Osteocyte (in vitro differentiated cells): Measurements from ENCODE around the gene TNNC1. TPM values are rescaled to one million over a fixed set of nuclear protein-coding genes. Genes with fewer than 3 reads are reported as not detected.

Experiments used
- DNase-seq: peaks from one replicate; pipeline ENCODE4 v3.0.0; 2021; ENCODE audit warnings: mixed read lengths; ENCODE audit not compliant: unreplicated experiment; ENCODE audit errors: extremely low spot score
- H3K27ac Mint-ChIP-seq: one replicate; pipeline ENCODE4 v1.8.0; 2021; ENCODE audit warnings: mild to moderate bottlenecking, mixed read lengths; ENCODE audit not compliant: unreplicated experiment
- H3K27me3 Mint-ChIP-seq: one replicate; pipeline ENCODE4 v1.8.0; 2021; ENCODE audit warnings: mixed read lengths; ENCODE audit not compliant: unreplicated experiment
- H3K36me3 Mint-ChIP-seq: one replicate; pipeline ENCODE4 v1.8.0; 2021; ENCODE audit warnings: mixed read lengths; ENCODE audit not compliant: unreplicated experiment
- H3K4me1 Mint-ChIP-seq: one replicate; pipeline ENCODE4 v1.8.0; 2021; ENCODE audit warnings: mixed read lengths; ENCODE audit not compliant: unreplicated experiment
- H3K4me3 Mint-ChIP-seq: one replicate; pipeline ENCODE4 v1.8.0; 2021; ENCODE audit warnings: mild to moderate bottlenecking, moderate library complexity, mixed read lengths; ENCODE audit not compliant: unreplicated experiment
- H3K9me3 Mint-ChIP-seq: one replicate; pipeline ENCODE4 v1.8.0; 2021; ENCODE audit warnings: mixed read lengths; ENCODE audit not compliant: unreplicated experiment
- CTCF ChIP-seq: fragments of 200-600 bp; sonication (generic); IDR thresholded peaks from 2 replicates; pipeline ENCODE4 v1.5.0; 2021; ENCODE audit warnings: antibody characterized with exemption, mild to moderate bottlenecking, moderate library complexity
- long read RNA-seq: library from polyadenylated mRNA; unstranded; transcript quantifications from one replicate; pipeline ENCODE4 v2.0.0, GENCODE V29; 2021
- total RNA-seq: library from RNA; stranded (reverse); gene quantifications from 2 replicates; pipeline ENCODE4 v1.2.1, GENCODE V29; 2021

The TNNC1 gene
- total RNA-seq, result 0.60 TPM in 1 of 2 replicates, not detected in the other
- long read RNA-seq, result 0 reads

- Mint-ChIP-seq H3K9me3 (no peaks in the 10 kb centered on the region), H3K27ac (peak within 1 kb of the TSS; percentile 74), H3K4me3 (peak within 1 kb of the TSS; percentile 98), H3K36me3 (peaks cover 10% of the 10 kb centered on the region), H3K4me1 (peaks cover 28% of the 10 kb centered on the region), H3K27me3 (no peaks in the 10 kb centered on the region)
- TF ChIP-seq CTCF, result no peak
- no peak for DNase-seq
These were observed at the start of gene TNNC1 for GRCh38 chr3:52453496-52454249. Gene TNNC1, minus strand, starts transcription at chr3:52454041. Its CDS starts 26 bp downstream, at chr3:52454015.

GRCh38 chr3:52502808-52503350, 49.0 kb upstream of the TNNC1 start:
- DNase-seq, result no peak
- H3K36me3 Mint-ChIP-seq, result no peaks in the 10 kb centered on the region

GRCh38 chr3:52502001-52502400, 48.2 kb upstream of the TNNC1 start:
- peaks cover 2% of the 10 kb centered on the region for H3K4me1 Mint-ChIP-seq
- no peak for DNase-seq
- no peak for TF ChIP-seq CTCF
- H3K36me3 Mint-ChIP-seq, result no peaks in the 10 kb centered on the region
- no peak overlapping the region for H3K4me3 Mint-ChIP-seq
- H3K27ac Mint-ChIP-seq, result no peak overlapping the region
- H3K9me3 Mint-ChIP-seq, result no peaks in the 10 kb centered on the region
- H3K27me3 Mint-ChIP-seq, result no peaks in the 10 kb centered on the region

More at GRCh38 chr3:52502808-52503350, 49.0 kb upstream of the TNNC1 start:
- no peaks in the 10 kb centered on the region for H3K27me3 Mint-ChIP-seq
- TF ChIP-seq CTCF, result no peak
- no peak overlapping the region for H3K4me3 Mint-ChIP-seq
- H3K4me1 Mint-ChIP-seq, result peaks cover 7% of the 10 kb centered on the region
- H3K9me3 Mint-ChIP-seq, result no peaks in the 10 kb centered on the region
- no peak overlapping the region for H3K27ac Mint-ChIP-seq

- no peaks in the 10 kb centered on the region for H3K27me3 Mint-ChIP-seq
- H3K9me3 Mint-ChIP-seq, result no peaks in the 10 kb centered on the region
- H3K4me3 Mint-ChIP-seq, result no peak overlapping the region
- DNase-seq, result no peak
- H3K27ac Mint-ChIP-seq, result no peak overlapping the region
- H3K4me1 Mint-ChIP-seq, result peaks cover 1% of the 10 kb centered on the region
- no peak for TF ChIP-seq CTCF
- H3K36me3 Mint-ChIP-seq, result no peaks in the 10 kb centered on the region
These were observed 47.2 kb upstream of the TNNC1 start for GRCh38 chr3:52501046-52501445.
